HG03025 (cell line): ENCODE measurements around the gene PIP5K1A.
A peak's percentile ranks its signal among the peaks of the same experiment; 100 is the strongest.
"Not testable (repeated sequence)": the region's sequence is repeated elsewhere in the genome, so short reads cannot be mapped to it uniquely, and the experiment has no call there.

Experiments
- ATAC-seq: cut with Tn5 transposase; IDR thresholded peaks from one replicate; pipeline ENCODE4 v1.9.1; 2021; ENCODE audit warnings: mild to moderate bottlenecking, moderate library complexity; ENCODE audit not compliant: unreplicated experiment, low FRiP score

PIP5K1A gene, protein sequence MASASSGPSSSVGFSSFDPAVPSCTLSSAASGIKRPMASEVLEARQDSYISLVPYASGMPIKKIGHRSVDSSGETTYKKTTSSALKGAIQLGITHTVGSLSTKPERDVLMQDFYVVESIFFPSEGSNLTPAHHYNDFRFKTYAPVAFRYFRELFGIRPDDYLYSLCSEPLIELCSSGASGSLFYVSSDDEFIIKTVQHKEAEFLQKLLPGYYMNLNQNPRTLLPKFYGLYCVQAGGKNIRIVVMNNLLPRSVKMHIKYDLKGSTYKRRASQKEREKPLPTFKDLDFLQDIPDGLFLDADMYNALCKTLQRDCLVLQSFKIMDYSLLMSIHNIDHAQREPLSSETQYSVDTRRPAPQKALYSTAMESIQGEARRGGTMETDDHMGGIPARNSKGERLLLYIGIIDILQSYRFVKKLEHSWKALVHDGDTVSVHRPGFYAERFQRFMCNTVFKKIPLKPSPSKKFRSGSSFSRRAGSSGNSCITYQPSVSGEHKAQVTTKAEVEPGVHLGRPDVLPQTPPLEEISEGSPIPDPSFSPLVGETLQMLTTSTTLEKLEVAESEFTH

DNA sequence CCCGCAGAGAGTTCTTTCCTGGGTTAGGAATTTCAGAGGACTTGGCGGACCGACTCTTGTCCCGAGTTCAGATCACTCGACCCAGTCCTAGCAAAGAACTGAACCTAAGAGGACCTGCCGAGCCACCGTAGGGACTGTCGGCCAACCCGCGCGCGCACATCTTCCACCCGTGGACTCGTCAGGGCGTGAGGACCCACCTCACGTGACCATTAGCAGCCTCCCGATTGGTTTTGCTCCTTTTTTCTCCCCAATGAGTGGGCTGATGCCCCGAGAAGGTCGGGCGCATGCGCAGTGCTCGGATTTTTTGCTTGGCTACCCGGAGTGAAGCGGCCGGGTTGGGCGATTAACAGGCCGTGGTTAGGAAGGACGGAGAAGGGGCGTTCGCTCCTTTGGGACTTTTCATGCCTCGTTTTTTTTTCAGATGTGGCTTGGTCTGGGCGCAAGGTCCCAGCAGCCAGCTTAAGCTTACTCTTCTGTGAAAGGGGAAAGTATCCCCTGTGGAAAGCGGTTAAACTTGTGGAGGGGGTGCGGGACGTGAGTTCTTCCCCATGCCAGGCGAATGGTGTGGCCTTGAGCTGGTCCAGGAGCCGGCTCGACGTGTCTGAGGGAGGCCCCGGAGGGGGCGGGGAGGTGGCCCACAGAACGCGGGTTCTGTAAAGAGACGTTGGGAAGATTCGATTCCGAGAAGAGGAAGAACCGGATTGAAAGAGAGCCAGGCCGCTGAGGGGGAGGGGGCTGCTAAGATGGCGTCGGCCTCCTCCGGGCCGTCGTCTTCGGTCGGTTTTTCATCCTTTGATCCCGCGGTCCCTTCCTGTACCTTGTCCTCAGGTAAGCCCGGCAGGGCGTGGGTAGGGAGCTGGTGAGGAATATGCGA, at the start of gene PIP5K1A:
Gene PIP5K1A (plus strand): TSS at position 299 of the 874 bp plus-strand sequence. CDS start 445 bp downstream, at position 744.
- ATAC-seq: peak; percentile 83

DNA sequence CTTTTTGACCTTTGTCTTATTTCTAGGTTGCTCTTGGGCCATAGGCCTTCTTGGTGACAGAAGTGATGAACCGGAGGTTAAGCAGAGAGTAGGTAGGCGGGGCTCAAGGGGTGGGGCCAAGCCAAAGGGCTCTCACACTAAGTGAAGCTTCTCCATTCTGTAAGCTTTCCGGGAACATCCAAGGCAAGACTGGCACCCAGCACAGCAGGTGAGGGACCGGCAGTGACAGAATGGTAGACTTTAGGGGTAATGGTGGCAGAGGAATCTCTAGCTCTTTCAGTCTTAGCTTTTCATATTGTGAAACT, 41.9 kb upstream of the PIP5K1A start, which contains the start of gene TNFAIP8L2:
Gene TNFAIP8L2 (plus strand): TSS at position 135 of the 305 bp plus-strand sequence. CDS start 2,049 bp downstream, outside the sequence.
- ATAC-seq: peak; percentile 72

DNA sequence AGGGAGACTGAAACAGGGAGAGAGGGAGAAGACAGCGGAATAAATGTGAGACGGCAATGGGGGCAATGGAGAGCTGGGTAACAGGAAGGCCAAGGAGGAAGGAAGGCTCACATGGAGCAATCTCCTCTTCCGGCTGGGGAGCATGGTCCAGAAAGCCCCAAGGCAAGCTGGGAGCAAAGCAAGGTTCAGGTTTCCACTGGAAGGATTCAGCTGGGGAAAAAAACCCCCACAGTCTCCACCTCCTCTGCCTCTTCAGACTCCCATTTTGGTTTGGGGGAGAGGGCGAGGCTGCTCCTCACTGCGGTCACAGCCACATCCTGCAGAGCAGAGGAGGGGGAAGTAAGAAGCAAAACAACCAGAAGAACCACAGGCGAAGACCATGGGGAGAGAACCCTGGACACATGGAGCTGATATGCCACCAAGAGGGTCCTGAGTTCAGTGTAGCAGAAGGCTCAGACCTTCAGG, 41.3 kb upstream of the PIP5K1A start:
- ATAC-seq: no peak

DNA sequence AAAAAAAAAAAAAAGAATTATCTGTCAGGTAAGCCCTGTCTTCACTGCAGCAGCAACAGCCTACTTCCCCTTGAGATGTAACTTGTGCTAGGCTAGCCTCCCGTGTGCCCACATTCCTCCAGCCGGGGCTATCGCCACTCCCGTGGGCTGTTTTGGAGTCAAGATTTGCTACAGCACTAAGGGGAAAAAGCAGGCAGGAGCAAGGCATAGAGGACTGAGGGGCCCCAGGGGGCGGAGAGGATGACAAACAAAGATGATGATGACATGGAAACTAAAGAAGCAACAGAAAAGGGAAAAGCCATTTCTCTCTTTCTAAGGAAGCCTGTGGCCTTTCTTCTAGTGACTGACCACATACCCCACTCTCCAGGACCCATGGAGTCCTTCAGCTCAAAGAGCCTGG, 40.0 kb upstream of the PIP5K1A start:
- no peak for ATAC-seq

DNA sequence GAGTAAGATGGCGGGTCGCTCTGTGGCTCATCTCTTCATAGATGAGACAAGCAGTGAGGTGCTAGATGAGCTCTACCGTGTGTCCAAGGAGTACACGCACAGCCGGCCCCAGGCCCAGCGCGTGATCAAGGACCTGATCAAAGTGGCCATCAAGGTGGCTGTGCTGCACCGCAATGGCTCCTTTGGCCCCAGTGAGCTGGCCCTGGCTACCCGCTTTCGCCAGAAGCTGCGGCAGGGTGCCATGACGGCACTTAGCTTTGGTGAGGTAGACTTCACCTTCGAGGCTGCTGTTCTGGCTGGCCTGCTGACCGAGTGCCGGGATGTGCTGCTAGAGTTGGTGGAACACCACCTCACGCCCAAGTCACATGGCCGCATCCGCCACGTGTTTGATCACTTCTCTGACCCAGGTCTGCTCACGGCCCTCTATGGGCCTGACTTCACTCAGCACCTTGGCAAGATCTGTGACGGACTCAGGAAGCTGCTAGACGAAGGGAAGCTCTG, 39.6 kb upstream of the PIP5K1A start:
- no peak for ATAC-seq

DNA sequence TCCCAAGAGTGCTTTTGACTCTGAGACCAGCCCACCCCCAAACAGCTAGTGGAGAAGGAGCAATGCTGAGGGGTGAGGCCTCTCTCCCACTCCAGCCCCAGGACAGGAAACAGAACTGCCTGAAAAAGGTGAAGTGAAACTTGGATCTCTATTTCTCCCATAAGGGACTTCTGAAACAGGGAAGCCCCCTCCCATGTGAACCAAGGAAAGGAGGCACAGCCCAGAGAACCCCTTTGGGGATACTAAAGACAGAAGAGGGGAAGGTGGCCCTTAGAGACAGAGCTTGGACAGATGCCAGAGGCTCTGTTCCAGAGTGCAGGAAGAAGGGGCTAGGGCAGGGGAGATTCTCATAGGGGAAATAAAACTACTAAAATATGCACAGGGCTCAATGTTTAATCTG, 39.0 kb upstream of the PIP5K1A start:
- no peak for ATAC-seq

DNA sequence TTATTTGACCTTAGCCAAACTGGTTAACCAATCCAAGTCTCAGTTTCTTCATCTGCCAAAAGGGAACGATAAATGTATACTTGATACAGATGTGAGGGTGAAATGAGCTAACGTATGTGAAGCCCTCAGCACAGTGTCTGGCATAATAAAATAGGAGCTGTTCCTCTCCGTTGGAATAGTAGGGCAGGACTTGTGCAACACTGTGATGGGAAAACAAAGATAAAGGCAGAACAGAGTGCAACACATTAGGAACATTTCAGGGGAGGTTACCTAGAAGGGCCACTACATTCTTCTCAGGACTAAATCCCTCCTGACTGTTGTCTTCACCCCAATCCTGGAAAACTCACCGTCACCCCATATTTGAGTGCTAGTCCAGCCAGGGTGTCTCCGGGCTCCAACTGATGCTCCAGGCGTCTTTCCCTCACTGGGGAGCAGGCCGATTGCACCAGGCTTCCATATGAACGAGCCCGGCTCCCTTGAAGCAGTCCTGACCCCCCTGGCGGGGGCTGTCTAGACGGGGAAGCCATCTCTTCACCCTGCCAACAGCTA, 33.5 kb upstream of the PIP5K1A start:
- no peak for ATAC-seq

DNA sequence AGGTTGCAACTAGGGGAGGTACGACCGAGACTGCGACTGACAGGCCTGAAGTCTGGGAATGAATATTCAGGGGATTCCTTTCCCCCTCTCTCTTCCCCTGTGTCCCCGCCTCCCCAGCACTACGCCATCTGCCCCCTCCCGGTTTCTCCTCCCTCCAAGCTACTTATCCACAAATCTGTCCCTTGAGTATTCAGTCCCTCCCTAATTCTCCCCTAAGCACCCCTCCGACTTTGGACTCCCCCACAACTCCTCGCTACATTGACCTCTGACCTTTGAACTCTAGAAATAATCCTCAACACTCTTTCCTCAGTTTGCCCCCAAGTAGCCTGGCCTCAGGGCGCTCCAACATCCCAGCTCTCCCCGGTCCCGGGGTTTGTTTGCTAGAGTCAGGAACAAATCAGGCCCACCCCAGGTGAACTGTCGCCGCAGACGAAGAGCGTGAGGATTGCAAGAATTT, 33.0 kb upstream of the PIP5K1A start:
- no peak for ATAC-seq

DNA sequence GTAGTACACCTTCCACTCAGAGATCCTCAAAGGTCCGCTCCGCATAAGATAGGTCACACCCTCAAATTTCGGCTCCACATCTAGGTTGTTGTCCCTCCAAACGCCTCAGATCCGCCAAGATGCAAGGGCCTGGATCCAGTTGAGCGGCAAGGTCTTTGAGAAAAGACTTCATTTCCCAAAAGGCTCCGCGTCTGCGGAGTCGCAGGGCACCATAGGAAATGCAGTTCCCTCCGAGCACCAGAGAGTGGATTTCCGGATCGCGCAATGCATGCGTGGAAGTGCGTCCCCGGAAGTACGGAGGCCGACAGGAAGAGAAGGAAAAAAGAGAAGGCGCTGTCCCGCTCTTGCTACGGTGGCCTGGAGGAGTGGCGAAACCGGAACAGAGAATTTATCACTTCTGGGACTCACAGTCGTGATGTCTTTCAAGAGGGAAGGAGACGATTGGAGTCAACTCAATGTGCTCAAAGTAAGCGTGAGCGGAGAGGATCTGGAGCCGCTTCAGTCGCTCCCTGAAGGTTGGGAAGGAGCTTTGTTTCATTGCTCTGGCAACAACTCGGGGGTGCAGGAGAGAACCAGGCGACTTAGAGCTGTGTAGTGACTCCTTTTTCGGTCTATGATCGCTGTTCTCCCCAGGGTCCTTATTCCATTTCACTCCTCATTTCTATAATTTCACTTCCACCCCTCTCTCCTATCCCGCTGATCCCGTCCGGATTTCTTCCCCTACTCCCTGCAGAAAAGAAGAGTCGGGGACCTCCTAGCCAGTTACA, 32.4 kb upstream of the PIP5K1A start, which contains the start of the genes LYSMD1 and SCNM1:
Gene LYSMD1 (minus strand): TSS at position 165 of the 767 bp plus-strand sequence. CDS start 644 bp downstream, outside the sequence.
Gene SCNM1 (plus strand): TSS at position 407 of the 767 bp plus-strand sequence. CDS start 9 bp downstream, at position 416.
- ATAC-seq: peak; percentile 86

DNA sequence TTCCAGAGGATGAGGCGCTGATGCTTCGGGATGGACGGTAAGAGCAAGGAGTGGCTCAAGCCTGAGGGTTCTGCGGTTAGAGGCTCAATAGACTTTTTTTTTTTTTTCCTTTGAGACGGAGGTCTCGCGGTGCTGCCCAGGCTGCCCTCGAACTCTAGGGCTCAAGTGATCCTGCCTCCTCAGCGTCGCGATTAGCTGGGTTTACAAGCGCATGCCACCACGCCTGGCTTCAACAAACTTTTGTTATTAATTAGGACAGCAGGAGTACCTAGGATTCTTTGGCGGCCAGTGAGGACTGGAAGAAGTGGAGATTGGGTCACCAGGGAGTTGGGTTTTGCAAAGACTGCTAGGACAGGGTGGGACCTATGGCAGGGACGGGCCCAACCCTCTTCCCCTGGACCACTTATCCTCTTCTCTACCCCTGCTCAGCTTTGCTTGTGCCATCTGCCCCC, 31.8 kb upstream of the PIP5K1A start:
- ATAC-seq: no peak

DNA sequence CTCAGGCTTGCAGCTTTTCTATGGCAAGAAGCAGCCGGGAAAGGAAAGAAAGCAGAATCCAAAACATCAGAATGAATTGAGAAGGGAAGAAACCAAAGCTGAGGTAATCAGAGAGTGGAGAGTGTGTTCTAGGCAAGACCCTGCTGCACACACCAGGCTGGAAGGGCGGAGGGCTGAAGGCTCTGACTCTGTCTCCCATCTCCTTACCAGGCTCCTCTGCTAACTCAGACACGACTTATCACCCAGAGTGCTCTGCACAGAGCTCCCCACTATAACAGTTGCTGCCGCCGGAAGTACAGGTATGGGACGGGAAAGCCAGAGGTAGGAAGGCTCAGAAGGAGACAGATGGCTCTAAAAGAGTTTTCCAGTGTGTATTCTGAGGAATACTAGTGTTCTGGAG, 31.2 kb upstream of the PIP5K1A start:
- no peak for ATAC-seq

DNA sequence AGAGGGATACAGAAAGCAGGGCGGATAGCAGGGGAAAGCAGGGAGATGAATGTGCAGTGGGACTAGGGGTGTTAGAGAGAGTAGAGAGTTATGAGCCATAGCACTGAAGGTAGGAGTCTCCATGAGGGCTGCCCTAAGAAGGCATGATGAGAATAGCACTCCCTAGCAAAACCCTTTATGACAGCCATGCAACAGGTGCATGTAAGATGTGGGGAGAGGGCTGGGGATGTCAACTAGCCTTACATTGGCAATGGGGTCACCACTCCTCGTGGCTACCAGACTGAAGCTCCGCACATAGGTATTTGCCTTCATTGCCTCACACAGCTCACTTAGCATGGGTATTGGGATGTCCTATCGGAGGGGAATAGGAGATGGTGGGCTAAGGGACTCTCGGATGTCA, 27.2 kb upstream of the PIP5K1A start:
- no peak for ATAC-seq

DNA sequence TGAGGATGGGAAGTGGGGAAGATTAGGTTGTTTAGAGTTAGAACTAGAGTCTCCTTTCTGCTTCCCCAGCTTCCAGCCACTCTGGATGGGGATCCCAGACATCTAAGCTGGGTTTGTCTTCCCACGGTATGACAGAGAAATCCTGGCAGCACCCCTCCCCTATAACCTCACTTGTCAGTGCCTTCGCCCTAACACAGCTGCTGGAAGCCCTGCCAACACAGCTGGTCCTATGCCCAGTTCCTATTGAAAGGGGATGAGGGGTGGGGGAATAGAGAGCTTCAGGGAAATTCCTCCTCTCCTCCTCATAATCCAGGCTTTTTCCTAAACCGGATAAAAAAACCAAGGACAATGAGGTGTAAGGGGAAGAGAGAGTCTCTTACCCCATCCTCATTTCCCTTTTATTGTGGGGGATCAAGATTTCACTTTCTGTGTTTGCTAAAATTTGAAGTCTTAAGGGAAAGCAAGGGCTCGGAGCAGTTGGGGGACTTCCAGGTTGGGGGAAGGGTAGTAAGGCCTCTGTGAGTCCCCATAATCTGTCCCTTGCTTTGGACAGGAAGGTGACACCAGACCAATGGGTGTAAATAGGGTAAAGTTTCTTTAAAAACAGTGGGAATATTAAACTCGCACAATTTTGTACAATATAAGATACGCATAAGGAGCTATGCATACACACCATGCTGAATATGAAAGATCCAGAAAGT, 23.2 kb upstream of the PIP5K1A start:
- no peak for ATAC-seq

DNA sequence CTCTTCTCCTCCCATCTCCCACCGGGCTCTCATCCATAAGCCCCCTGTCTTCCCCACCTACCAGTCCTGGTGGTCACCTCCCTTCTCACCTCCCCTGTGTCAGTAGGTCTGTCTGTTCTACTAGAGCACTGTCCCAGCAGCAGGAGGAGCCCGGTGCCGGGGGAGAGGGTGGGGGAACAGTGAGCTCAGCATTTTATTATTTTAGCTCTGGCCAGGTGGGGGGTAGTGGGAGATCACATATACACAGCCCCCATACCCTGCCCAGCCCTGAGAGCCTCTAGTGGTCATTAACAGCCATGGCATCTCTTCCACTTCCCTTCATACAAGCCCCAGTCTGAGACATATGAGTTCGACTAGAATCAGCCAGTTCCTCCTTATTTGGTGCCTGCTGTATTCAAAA, 22.5 kb upstream of the PIP5K1A start, which contains the start of gene TMOD4:
Gene TMOD4 (minus strand): TSS at position 119 of the 400 bp plus-strand sequence. CDS start 1,106 bp downstream, outside the sequence.
- ATAC-seq: no peak

DNA sequence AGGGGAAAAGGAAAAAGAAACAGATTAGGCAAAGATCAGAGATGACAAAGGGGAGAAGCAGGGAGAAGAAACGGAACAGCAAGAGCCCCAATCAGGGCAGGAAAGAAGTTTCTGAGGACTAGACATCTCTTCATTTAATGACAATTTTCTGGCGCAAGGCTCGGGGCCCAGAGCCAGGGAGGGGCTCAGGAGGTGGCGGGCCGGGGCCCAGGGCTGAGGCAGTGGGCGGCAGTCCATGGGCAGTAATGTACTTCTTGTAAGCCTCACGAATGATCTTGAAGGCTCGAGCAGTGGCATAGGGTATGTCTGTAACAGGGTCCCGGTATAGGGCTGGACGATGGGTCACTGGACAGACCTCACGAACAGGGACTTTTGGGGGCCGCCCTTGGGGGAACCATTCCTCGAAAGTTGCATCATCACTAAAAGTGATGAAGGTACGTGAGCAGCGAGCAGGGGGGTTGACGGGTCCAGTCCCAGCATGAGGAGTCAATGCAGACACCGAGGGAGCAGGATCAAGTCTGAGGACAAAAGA, 21.8 kb upstream of the PIP5K1A start:
- no peak for ATAC-seq

DNA sequence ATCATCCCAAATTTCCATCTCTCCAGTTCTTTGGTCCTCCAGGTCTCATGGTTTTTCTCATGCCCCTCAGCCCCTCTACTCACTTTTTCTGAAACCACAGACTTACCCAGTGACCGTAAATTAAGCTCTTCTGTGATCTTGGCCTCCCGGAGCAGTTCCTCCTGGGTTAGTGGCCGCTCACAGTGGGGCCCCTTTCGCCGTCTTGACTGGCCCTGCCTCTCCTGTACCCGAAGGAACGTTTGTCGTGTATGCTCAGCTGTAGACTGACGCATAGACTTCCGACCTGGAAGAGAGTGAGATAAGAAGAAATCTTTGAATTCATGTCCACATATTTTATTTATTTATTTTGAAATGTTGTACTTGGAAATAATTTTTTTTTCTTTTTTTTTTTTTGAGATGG, 14.1 kb upstream of the PIP5K1A start:
- no peak for ATAC-seq

DNA sequence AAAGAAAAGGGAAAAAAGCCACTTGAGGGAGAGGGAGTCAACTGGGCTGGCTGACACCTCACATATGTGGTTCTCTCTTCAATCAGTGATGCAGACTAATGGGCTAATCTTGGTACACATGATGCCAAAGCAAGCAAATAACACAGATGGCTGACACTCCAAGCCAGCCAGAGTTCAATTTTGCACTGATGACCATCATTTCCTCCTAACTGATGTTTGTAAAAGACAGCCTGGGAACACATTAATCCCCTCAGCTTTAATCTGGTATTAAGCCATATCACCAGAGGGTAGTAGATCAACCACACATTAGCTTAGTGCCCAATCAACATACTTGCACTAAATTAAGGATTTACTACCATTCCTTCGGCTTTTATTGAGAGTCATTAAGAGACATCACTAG, 11.1 kb upstream of the PIP5K1A start:
- ATAC-seq: no peak

DNA sequence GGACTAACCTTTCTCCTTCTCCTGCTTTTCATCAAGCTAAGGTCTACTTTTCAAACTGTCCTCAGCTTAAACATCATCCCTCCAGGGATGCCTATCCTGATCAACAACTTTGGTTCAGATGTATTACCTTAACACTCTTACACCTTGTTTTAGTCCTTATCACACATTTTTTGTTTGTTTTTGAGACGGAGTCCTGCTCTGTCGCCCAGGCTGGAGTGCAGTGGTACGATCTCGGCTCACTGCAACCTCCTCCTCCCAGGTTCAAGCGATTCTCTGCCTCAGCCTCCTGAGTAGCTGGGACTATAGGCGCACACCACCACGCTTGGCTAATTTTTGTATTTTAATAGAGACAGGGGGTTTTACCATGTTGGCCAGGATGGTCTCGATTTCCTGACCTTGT, 9.7 kb upstream of the PIP5K1A start:
- ATAC-seq: not testable (repeated sequence)
